OCI-LY3 (cell line): ENCODE measurements around the gene GRIFIN.

Experiments
- CTCF ChIP-seq: fragments of 200-600, 300-600 bp; sonication (generic); IDR thresholded peaks from 2 replicates; pipeline ENCODE4 v1.5.1; 2014; ENCODE audit warnings: antibody characterized with exemption, low read length, low read depth
- EZH2phosphoT487 ChIP-seq: fragments of 200-600 bp; shearing (Covaris generic); IDR thresholded peaks from 2 replicates; pipeline ENCODE4 v1.6.1; 2018; ENCODE audit warnings: antibody characterized with exemption, mixed run types, low read depth

- TF ChIP-seq CTCF (no peak), EZH2phosphoT487 (no peak)
Observed at GRCh38 chr7:2444476-2444875, 31.7 kb downstream of the GRIFIN start.
